K562 (cell line): ENCODE data around the gene GPD1L. TPM values are rescaled to one million over a fixed set of nuclear protein-coding genes. Genes with fewer than 3 reads are reported as not detected.

Source experiments
- ARID3A ChIP-seq: IDR thresholded peaks from 2 replicates; pipeline ENCODE4 v1.6.1; 2012; ENCODE audit warnings: low read depth, low read length, improper control_type of control experiment, borderline replicate concordance
- ATF4 ChIP-seq: fragments of 450-650 bp; formaldehyde crosslinking; IDR thresholded peaks from 2 replicates; pipeline ENCODE4 v1.4.0; 2022; ENCODE audit warnings: mild to moderate bottlenecking, moderate library complexity
- CBX3 ChIP-seq, 2 experiments: IDR thresholded peaks; 1 replicate in 1 of 2; 2 replicates in 1 of 2; pipeline ENCODE4 v1.6.1; 2012; ENCODE audit warnings: inconsistent platforms in 2 of 2, low read length in 2 of 2, borderline replicate concordance in 1 of 2, control low read depth in 1 of 2
- CGGBP1 ChIP-seq: fragments of 250-450 bp; sonication (Bioruptor Pico); IDR thresholded peaks from 2 replicates; pipeline ENCODE4 v1.9.0; 2021; ENCODE audit warnings: mild to moderate bottlenecking
- FOXM1 ChIP-seq, 2 experiments: fragments of 450-650 bp in 1 of 2; sonication (generic) in 1 of 2; formaldehyde crosslinking in 1 of 2; IDR thresholded peaks; 2 replicates each; pipeline versions ENCODE4 v1.6.1 to v1.9.0; 2017 to 2022; ENCODE audit warnings: low read depth in 2 of 2, mild to moderate bottlenecking in 2 of 2, missing genetic modification reagents in 1 of 2, moderate library complexity in 1 of 2
- HMBOX1 ChIP-seq: sonication (generic); IDR thresholded peaks from 2 replicates; pipeline ENCODE4 v1.6.1; 2016
- KDM2B ChIP-seq: fragments of 250-450 bp; sonication (Bioruptor Pico); IDR thresholded peaks from 2 replicates; pipeline ENCODE4 v1.8.0; 2021; ENCODE audit warnings: mild to moderate bottlenecking, moderate library complexity
- MEIS2 ChIP-seq: fragments of 450-650 bp; IDR thresholded peaks from 2 replicates; pipeline ENCODE4 v1.6.1; 2014; ENCODE audit warnings: mild to moderate bottlenecking; ENCODE audit not compliant: partially characterized antibody
- NCOA6 ChIP-seq: fragments of 450-650 bp; IDR thresholded peaks from 2 replicates; pipeline ENCODE4 v1.6.1; 2017; ENCODE audit warnings: mild to moderate bottlenecking
- PKNOX1 ChIP-seq: fragments of 450-650 bp; IDR thresholded peaks from 2 replicates; pipeline ENCODE4 v1.6.1; 2016
- RAD21 ChIP-seq, 2 experiments: fragments of 250-450 bp in 1 of 2; fragments of 450-650 bp in 1 of 2; sonication (Bioruptor Pico) in 1 of 2; formaldehyde crosslinking in 1 of 2; IDR thresholded peaks in 1 of 2; conservative IDR thresholded peaks in 1 of 2; 2 replicates each; pipeline versions ENCODE4 v1.4.0 to v1.8.0; 2020 to 2022; ENCODE audit warnings: mild to moderate bottlenecking in 2 of 2, moderate library complexity in 1 of 2
- TEAD1 ChIP-seq, 2 experiments: fragments of 450-650 bp in 1 of 2; sonication (generic) in 1 of 2; formaldehyde crosslinking; IDR thresholded peaks; 2 replicates each; pipeline versions ENCODE4 v1.4.0 to v1.8.0; 2020 to 2022; ENCODE audit warnings: mild to moderate bottlenecking in 2 of 2, missing genetic modification reagents in 1 of 2
- TRIM24 ChIP-seq, 2 experiments: fragments of 450-650 bp; IDR thresholded peaks; 2 replicates each; pipeline ENCODE4 v1.6.1; 2016
- ZBTB12 ChIP-seq: fragments of 250-450 bp; sonication (Bioruptor Pico); IDR thresholded peaks from 2 replicates; pipeline ENCODE4 v1.4.0; 2020
- ZNF140 ChIP-seq: fragments of 250-450 bp; sonication (Bioruptor Pico); IDR thresholded peaks from 2 replicates; pipeline ENCODE4 v1.8.0; 2021; ENCODE audit warnings: moderate library complexity, mild to moderate bottlenecking, inconsistent platforms
- ZNF3 ChIP-seq: fragments of 250-450 bp; sonication (Bioruptor Pico); IDR thresholded peaks from 2 replicates; pipeline ENCODE4 v1.5.0; 2021; ENCODE audit warnings: mild to moderate bottlenecking, moderate library complexity
- ZNF584 ChIP-seq: fragments of 200-800 bp; sonication (Bioruptor generic); IDR thresholded peaks from 2 replicates; pipeline ENCODE4 v1.6.1; 2016; ENCODE audit warnings: low read depth, mild to moderate bottlenecking, missing genetic modification characterization, missing compliant biosample characterization
- ZNF740 ChIP-seq, 3 experiments: fragments of 200-800 bp in 1 of 3; sonication (Bioruptor generic) in 1 of 3; sonication (generic) in 1 of 3; formaldehyde crosslinking in 1 of 3; IDR thresholded peaks; 2 replicates each; pipeline versions ENCODE4 v1.6.1 to v1.8.0; 2016 to 2022; ENCODE audit warnings: mild to moderate bottlenecking in 2 of 3, missing compliant biosample characterization in 2 of 3, missing genetic modification characterization in 2 of 3, missing genetic modification reagents in 1 of 3
- polyA plus RNA-seq, 8 experiments: library from polyadenylated mRNA; depleted of rRNA in 4 of 8; stranded (reverse) in 5 of 8; unstranded in 3 of 8; fragments of >200 nt; fragmentation: Nextera tagmentation in 2 of 8; fragmentation: Illumina TruSeq in 1 of 8; extraction: Ambion mirVana in 2 of 8; extraction: Trizol in 1 of 8; gene quantifications; 2 replicates each; pipeline versions ENCODE4 v1.2.1 to v1.2.3, GENCODE V29; 2011 to 2014; ENCODE audit warnings: inconsistent platforms in 1 of 8, missing spikeins in 1 of 8
- total RNA-seq, 7 experiments: library from RNA; depleted of rRNA in 6 of 7; stranded (reverse); fragments of >200 nt in 6 of 7; fragmentation: Illumina TruSeq in 2 of 7; extraction: Trizol in 2 of 7; gene quantifications; 2 replicates each; pipeline versions ENCODE4 v1.2.1 to v1.2.3, GENCODE V29; 2011 to 2021; ENCODE audit warnings: low replicate concordance in 1 of 7

The GPD1L gene
- total and polyA plus RNA-seq, 9 of the 15 experiments (the other 6 are each of a cell fraction or from before 2014, with no cell fraction given): 1.6 to 17.3 (median 12.3) TPM

- no peak for TF ChIP-seq FOXM1 (IDR thresholded peaks at IDR 0.05; ENCODE audit: low read depth)
- TF ChIP-seq FOXM1 (CRISPR knock-in tag; IDR thresholded peaks at IDR 0.05; ENCODE audit: low read depth): no peak
- no peak for TF ChIP-seq HMBOX1
- 0 out of 3 replicates have a peak, but pooled peaks of 1 of the 2 experiments have one; percentile 6 for TF ChIP-seq CBX3 (IDR thresholded peaks at IDR 0.05; ENCODE audit: borderline replicate concordance in 1 of 2, low read length in 2 of 2)
- peak in 1 of 2 experiments; percentile 70; a peak in 2 of 4 replicates for TF ChIP-seq TRIM24 (IDR thresholded peaks at IDR 0.05)
- TF ChIP-seq ARID3A: no peak
- TF ChIP-seq PKNOX1: no peak
- TF ChIP-seq RAD21 (CRISPR knock-in tag; conservative IDR thresholded peaks at IDR 0.05 in 1 of 2, IDR thresholded peaks at IDR 0.05 in 1 of 2): no peak
- no peak for TF ChIP-seq NCOA6
- 0 out of 2 replicates have a peak, but pooled peaks have one; percentile 41 for TF ChIP-seq ATF4
- TF ChIP-seq ZNF140 (CRISPR knock-in tag): no peak
- TF ChIP-seq ZNF584: no peak
- no peak for TF ChIP-seq TEAD1 (CRISPR knock-in tag; IDR thresholded peaks at IDR 0.05)
- no peak for TF ChIP-seq CGGBP1 (CRISPR knock-in tag)
- TF ChIP-seq ZNF740 (CRISPR knock-in tag; IDR thresholded peaks at IDR 0.05): no peak
- TF ChIP-seq ZNF740 (tag; IDR thresholded peaks at IDR 0.05): 0 out of 4 replicates have a peak, but pooled peaks of 1 of the 2 experiments have one; percentile 33
- no peak for TF ChIP-seq ZBTB12 (CRISPR knock-in tag)
- no peak for TF ChIP-seq MEIS2
- TF ChIP-seq ZNF3 (CRISPR knock-in tag): no peak
- no peak for TF ChIP-seq KDM2B
Observed at GRCh38 chr3:32105291-32106131, 909 bp upstream of the GPD1L start (continued).
